BJ (cell line): ENCODE data around the gene DNAH8. TPM values are rescaled to one million over a fixed set of nuclear protein-coding genes. Genes with fewer than 3 reads are reported as not detected.
"Not testable (repeated sequence)": the region's sequence is repeated elsewhere in the genome, so short reads cannot be mapped to it uniquely, and the experiment has no call there.

Experiments used
- CTCF ChIA-PET: fragments of 350-600 bp; formaldehyde crosslinking; extraction: SDS; loops from one replicate; lab custom pipeline; 2021; ENCODE audit warnings: antibody characterized with exemption, inconsistent platforms; lab: Yijun Ruan, JAX
- POLR2A ChIA-PET: fragments of 300-600 bp; sonication (Branson Sonifier 250); formaldehyde crosslinking; extraction: SDS; loops from one replicate; lab custom pipeline; 2021; ENCODE audit warnings: antibody characterized with exemption; lab: Charles Lee
- DNase-seq: peaks from one replicate; pipeline ENCODE4 v3.0.0-alpha.2; 2011; ENCODE audit warnings: low read depth
- H3K27me3 ChIP-seq: 2 replicates; pipeline ENCODE4 v1.6.0; 2011; ENCODE audit warnings: low read length; ENCODE audit not compliant: control insufficient read depth, insufficient read depth
- H3K36me3 ChIP-seq: 2 replicates; pipeline ENCODE4 v1.5.1; 2011; ENCODE audit warnings: low read length; ENCODE audit not compliant: control insufficient read depth, insufficient read depth
- H3K4me3 ChIP-seq: 2 replicates; pipeline ENCODE4 v1.5.1; 2011; ENCODE audit warnings: low read depth, mild to moderate bottlenecking, control low read depth, low read length
- polyA plus RNA-seq: library from polyadenylated mRNA; depleted of rRNA; stranded (reverse); fragments of >200 nt; gene quantifications from 2 replicates; pipeline ENCODE4 v1.2.3, GENCODE V29; 2011
- TF ChIP-seq, protein P1 (sequence below): IDR thresholded peaks from 2 replicates; pipeline ENCODE4 v1.5.1; 2011; ENCODE audit warnings: low read depth, mild to moderate bottlenecking, control low read depth, inconsistent platforms, low read length, moderate library complexity; ENCODE audit not compliant: insufficient read depth

Gene DNAH8
- polyA plus RNA-seq, 1 experiment: not detected

DNA sequence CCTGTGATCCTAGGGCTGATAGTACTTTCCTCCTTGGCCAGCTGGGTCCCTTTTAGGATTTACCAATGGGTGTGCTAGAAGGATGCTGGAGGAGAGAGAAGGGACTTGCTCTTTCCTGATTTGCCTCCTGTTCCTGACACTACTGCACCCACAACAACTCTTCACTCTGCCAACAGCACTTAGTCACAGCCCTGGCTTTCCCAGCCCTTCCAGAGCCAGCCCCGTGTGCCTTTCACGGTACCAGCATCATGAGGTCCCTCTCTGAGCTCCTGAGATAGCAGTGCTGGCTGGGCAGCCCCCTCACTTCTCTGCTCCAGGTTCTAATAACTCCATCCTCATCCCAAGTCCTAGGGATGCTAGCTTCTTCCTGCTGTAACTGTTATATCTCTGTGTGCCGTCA is 80.9 kb downstream of the DNAH8 start:
- DNase-seq: no peak
- ChIA-PET CTCF (interaction anchor here (0.6 to 1.1 kb wide), 2 partner anchors 27 to 60 kb away, joined by 3 to 5 read pairs; no protein-coding TSS in a partner anchor), POLR2A (no interaction called here)
- TF ChIP-seq, protein P1, sequence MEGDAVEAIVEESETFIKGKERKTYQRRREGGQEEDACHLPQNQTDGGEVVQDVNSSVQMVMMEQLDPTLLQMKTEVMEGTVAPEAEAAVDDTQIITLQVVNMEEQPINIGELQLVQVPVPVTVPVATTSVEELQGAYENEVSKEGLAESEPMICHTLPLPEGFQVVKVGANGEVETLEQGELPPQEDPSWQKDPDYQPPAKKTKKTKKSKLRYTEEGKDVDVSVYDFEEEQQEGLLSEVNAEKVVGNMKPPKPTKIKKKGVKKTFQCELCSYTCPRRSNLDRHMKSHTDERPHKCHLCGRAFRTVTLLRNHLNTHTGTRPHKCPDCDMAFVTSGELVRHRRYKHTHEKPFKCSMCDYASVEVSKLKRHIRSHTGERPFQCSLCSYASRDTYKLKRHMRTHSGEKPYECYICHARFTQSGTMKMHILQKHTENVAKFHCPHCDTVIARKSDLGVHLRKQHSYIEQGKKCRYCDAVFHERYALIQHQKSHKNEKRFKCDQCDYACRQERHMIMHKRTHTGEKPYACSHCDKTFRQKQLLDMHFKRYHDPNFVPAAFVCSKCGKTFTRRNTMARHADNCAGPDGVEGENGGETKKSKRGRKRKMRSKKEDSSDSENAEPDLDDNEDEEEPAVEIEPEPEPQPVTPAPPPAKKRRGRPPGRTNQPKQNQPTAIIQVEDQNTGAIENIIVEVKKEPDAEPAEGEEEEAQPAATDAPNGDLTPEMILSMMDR: no peak
- Histone ChIP-seq H3K4me3 (no peak overlapping the region), H3K27me3 (no peaks in the 10 kb centered on the region), H3K36me3 (no peaks in the 10 kb centered on the region)

DNA sequence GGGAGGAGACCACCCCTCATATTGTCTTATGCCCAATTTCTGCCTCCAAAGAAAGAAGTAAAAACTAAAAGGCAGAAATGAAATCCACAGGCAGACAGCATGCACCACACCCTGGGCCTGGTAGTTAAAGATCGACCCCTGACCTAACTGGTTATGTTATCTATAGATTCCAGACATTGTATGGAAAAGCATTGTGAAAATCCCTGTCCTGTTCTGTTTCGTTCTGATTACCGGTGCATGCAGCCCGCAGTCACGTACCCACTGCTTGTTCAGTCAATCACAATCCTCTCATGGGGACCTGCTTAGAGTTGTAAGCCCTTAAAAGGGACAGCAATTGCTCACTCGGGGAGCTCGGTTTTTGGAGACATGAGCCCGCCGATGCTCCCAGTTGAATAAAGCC is 81.3 kb downstream of the DNAH8 start:
- H3K4me3 ChIP-seq, H3K27me3 ChIP-seq, POLR2A ChIA-PET, DNase-seq, H3K36me3 ChIP-seq: not testable (repeated sequence)
- CTCF ChIA-PET: interaction anchor here (0.6 kb wide), 1 partner anchor 60 kb away, joined by 5 read pairs; no protein-coding TSS in a partner anchor

DNA sequence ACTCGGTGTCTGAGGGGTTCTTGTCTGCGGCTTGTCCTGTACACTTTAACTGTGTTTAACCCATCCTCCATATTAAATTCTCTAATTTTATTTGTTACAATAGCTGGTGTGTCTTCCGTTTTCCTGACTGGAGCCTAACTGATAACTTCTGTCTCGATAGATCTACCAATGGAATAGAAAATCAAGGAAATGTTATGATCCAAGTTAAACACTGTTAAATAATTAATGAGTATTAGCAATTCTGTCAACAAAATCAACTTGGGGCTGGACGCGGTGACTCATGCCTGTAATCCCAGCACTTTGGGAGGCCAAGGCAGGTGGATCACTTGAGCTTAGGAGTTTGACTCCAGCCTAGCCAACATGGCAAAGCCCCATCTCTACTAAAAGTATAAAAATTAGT is 81.7 kb downstream of the DNAH8 start:
- Histone ChIP-seq H3K36me3 (no peaks in the 10 kb centered on the region), H3K27me3 (no peaks in the 10 kb centered on the region), H3K4me3 (no peak overlapping the region)
- ChIA-PET CTCF (no interaction called here), POLR2A (no interaction called here)
- TF ChIP-seq, protein P1: no peak
- DNase-seq: no peak

DNA sequence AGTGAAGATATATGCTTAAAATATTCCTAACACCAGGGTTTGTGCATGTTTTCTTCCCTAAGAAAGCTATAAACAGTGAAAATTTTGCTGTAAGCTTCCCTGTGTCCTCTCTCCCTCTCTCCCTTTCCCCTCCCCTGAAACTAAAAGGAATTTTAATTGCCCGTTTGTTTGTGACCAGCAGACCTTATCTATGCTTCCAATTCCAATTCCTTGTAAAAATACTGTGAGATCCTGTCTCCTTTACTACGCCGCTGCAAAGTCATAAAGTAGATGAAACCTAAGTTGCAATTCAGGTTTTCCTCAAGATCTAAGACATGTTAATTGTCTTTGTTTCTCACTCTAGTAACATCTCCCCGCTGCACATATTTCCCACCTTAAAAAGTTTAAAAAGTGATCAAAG is 82.3 kb downstream of the DNAH8 start:
- Histone ChIP-seq H3K27me3 (no peaks in the 10 kb centered on the region), H3K4me3 (no peak overlapping the region), H3K36me3 (no peaks in the 10 kb centered on the region)
- ChIA-PET CTCF (no interaction called here), POLR2A (no interaction called here)
- DNase-seq: no peak
- TF ChIP-seq, protein P1: no peak

DNA sequence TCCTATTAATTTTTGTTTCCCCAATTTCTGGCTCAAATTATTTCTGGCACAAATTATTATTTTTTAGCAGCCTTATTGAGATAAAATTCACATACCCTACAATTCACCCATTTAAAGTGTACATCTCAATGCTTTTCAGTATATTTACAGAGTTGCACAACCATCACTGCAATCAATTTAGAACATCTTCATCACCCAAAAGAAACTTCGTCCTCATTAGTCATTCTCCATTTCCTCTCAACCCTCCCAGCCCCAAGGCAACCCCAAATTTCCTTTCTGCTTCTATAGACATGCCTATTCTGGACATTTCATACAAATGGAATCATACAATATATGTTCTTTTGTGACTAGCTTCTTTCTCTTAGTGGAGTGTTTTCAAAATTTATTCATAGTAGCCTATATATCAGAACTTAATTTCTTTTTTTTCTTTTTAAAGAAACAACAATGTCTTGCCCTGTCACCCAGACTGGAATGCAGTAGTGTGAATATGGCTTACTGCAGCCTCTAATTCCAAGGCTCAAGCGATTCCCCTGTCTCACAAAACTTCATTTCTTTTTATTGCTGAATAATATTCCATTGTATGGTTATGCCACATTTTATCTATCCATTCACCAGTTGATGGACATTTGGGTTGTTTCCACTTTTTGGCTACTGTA is 84.5 kb downstream of the DNAH8 start:
- TF ChIP-seq, protein P1: no peak
- ChIA-PET CTCF (no interaction called here), POLR2A (no interaction called here)
- H3K36me3 ChIP-seq: no peaks in the 10 kb centered on the region
- no peaks in the 10 kb centered on the region for H3K27me3 ChIP-seq
- DNase-seq: no peak
- no peak overlapping the region for H3K4me3 ChIP-seq

DNA sequence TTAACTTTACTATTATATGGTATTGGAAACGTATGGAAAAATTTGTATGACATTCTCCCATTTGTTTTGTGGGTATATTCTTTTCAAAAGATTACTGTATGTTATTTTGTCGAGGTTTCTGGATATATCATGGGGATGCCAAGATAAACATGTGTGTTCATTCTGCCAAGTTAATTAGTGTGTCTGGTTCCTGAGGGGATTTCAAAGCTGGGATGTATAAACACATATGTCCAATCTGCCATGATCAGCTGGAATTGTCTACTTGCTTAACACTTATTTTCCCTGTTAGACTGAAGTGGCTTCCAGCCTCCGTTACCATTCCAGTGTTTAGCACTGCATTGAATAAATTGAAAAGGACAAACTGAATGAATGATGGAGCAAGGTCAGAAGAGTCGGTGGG is 86.2 kb downstream of the DNAH8 start:
- DNase-seq: no peak

More for the DNA sequence above, 86.2 kb downstream of the DNAH8 start:
- Histone ChIP-seq H3K4me3 (no peak overlapping the region), H3K27me3 (no peaks in the 10 kb centered on the region; the same call in 1 of the 2 replicates), H3K36me3 (no peaks in the 10 kb centered on the region)
- ChIA-PET POLR2A (no interaction called here), CTCF (no interaction called here)
- TF ChIP-seq, protein P1: no peak
